C4-2B (cell line): Measurements from ENCODE around the gene KANSL1L.

Experiments used
- CTCF ChIP-seq: fragments of 450-650 bp; conservative IDR thresholded peaks from 2 replicates; pipeline ENCODE4 v1.5.1; 2017; ENCODE audit warnings: mild to moderate bottlenecking
- ZFX ChIP-seq: fragments of 450-650 bp; IDR thresholded peaks from 2 replicates; pipeline ENCODE4 v1.6.1; 2017

- TF ChIP-seq CTCF (no peak), ZFX (no peak)
Observed at GRCh38 chr2:210086292-210086691, 84.9 kb downstream of the KANSL1L start.
